Liver (tissue), 9 donors: ENCODE measurements around the gene ARID5A. TPM values are rescaled to one million over a fixed set of nuclear protein-coding genes. Genes with fewer than 3 reads are reported as not detected.

Experiments
- DNase-seq: peaks from one replicate; pipeline ENCODE4 v3.0.0-alpha.2; 2017; ENCODE audit warnings: low spot score
- H3K27ac ChIP-seq, 2 donors: one replicate each; pipeline ENCODE4 v1.7.0; 2013; ENCODE audit warnings: inconsistent platforms in 2 of 2, low read length in 2 of 2, control low read depth in 1 of 2, low read depth in 1 of 2, mild to moderate bottlenecking in 1 of 2
- H3K27me3 ChIP-seq, 4 donors: one replicate each; pipeline versions ENCODE4 v1.6.1 to v1.7.0; 2013; ENCODE audit warnings: low read length in 3 of 4, inconsistent platforms in 1 of 4, mild to moderate bottlenecking in 1 of 4, moderate library complexity in 1 of 4; ENCODE audit not compliant: control insufficient read depth in 4 of 4, insufficient read depth in 4 of 4
- H3K36me3 ChIP-seq, 4 donors: one replicate each; pipeline versions ENCODE4 v1.6.1 to v1.7.0; 2013; ENCODE audit warnings: low read length in 3 of 4, mild to moderate bottlenecking in 3 of 4, low read depth in 1 of 4, moderate library complexity in 1 of 4; ENCODE audit not compliant: control insufficient read depth in 4 of 4, insufficient read depth in 3 of 4
- H3K4me1 ChIP-seq, 4 donors: one replicate each; pipeline versions ENCODE4 v1.6.1 to v1.7.0; 2013; ENCODE audit warnings: low read length in 3 of 4, mild to moderate bottlenecking in 3 of 4, moderate library complexity in 1 of 4; ENCODE audit not compliant: control insufficient read depth in 4 of 4, insufficient read depth in 4 of 4
- H3K4me3 ChIP-seq, 3 donors: one replicate each; pipeline versions ENCODE4 v1.6.1 to v1.7.0; 2013; ENCODE audit warnings: low read length in 3 of 3, control low read depth in 1 of 3, low read depth in 1 of 3, mild to moderate bottlenecking in 1 of 3
- H3K9ac ChIP-seq, 2 donors: one replicate each; pipeline ENCODE4 v1.7.0; 2013; ENCODE audit warnings: low read length in 2 of 2, mild to moderate bottlenecking in 2 of 2, moderate library complexity in 2 of 2, control low read depth in 1 of 2, low read depth in 1 of 2
- H3K9me3 ChIP-seq, 4 donors: one replicate each; pipeline versions ENCODE4 v1.6.1 to v1.7.0; 2013; ENCODE audit warnings: low read length in 3 of 4; ENCODE audit not compliant: control insufficient read depth in 4 of 4
- CTCF ChIP-seq: fragments of 150-350 bp; IDR thresholded peaks from 2 replicates; pipeline ENCODE4 v1.5.1; 2017; ENCODE audit warnings: improper control_type of control experiment, low read depth, low read length; ENCODE audit not compliant: missing input control
- EGR1 ChIP-seq, 2 donors: IDR thresholded peaks; 2 replicates each; pipeline ENCODE4 v1.6.1; 2016 to 2018; ENCODE audit warnings: antibody characterized with exemption in 2 of 2, low read depth in 2 of 2
- GABPA ChIP-seq, 2 donors: IDR thresholded peaks in 1 of 2; conservative IDR thresholded peaks in 1 of 2; 2 replicates each; pipeline ENCODE4 v1.6.1; 2016; ENCODE audit warnings: antibody characterized with exemption in 2 of 2, mild to moderate bottlenecking in 1 of 2, moderate library complexity in 1 of 2
- NR2F2 ChIP-seq: IDR thresholded peaks from 2 replicates; pipeline ENCODE4 v1.6.1; 2016; ENCODE audit warnings: antibody characterized with exemption
- RAD21 ChIP-seq, 2 donors: IDR thresholded peaks; 2 replicates each; pipeline ENCODE4 v1.6.1; 2016; ENCODE audit warnings: antibody characterized with exemption in 2 of 2, mild to moderate bottlenecking in 2 of 2
- SP1 ChIP-seq: IDR thresholded peaks from 2 replicates; pipeline ENCODE4 v1.6.1; 2018; ENCODE audit warnings: antibody characterized with exemption, mild to moderate bottlenecking
- TAF1 ChIP-seq: conservative IDR thresholded peaks from 2 replicates; pipeline ENCODE4 v1.6.1; 2016; ENCODE audit warnings: antibody characterized with exemption, mild to moderate bottlenecking
- ZBTB33 ChIP-seq: IDR thresholded peaks from 2 replicates; pipeline ENCODE4 v1.6.1; 2016; ENCODE audit warnings: antibody characterized with exemption
- WGBS: extraction: QIAGEN DNeasy Blood & Tissue Kit; methylation state at CpG from one replicate; pipeline ENCODE4 v1.1.7; 2013; 5-methylcytosine and 5-hydroxymethylcytosine counted together
- polyA plus RNA-seq, 2 donors: library from polyadenylated mRNA; stranded (reverse) in 1 of 2; unstranded in 1 of 2; fragments of 200-250 nt in 1 of 2; fragments of >200 nt in 1 of 2; fragmentation: Nextera tagmentation in 1 of 2; extraction: Ambion mirVana in 1 of 2; gene quantifications; one replicate each; pipeline versions ENCODE4 v1.2.1 to v1.2.3, GENCODE V29; 2013 to 2015
- total RNA-seq, 2 donors: library from RNA; depleted of rRNA; stranded (reverse); fragments of >200 nt; gene quantifications; one replicate each; pipeline ENCODE4 v1.2.3, GENCODE V29; 2014
- TF ChIP-seq, protein P1 (sequence below): IDR thresholded peaks from 2 replicates; pipeline ENCODE4 v1.6.1; 2016; ENCODE audit warnings: antibody characterized with exemption
- donor health status: healthy.
- donor health status: healthy.
- donor health status: healthy.
- donor health status: healthy.
- donor health status: healthy.

ARID5A gene
- total and polyA plus RNA-seq, 4 donors = 7.4 to 17.8 (median 11.0) TPM

DNA sequence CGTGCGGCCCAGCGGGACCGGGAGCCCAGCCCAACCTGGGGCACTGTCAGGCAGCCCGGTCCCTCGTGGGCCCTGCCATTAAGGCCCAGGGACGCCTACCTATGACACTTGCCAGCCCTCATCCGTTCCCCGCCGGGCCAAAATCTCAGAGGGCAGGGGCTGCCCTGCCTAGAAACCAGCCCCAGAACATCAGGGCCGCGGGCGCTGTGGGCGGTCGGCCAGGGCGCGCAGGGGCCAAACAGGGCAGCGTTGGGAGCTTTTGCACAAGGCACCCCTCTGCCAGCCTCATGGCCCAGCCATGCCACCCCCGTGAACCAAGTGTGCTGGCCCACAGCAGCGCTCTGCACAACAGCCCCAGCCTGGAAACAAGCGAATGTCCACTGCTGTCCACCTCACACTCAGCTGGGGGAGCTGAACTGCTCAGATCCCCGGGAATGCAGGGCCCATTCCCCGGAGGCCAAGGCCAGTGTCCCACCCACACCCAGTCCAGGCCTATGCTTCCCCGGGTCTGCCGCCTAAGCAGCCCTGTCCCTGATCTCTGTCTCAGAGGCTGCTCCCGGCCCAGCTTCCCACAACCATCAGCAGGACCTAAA is 27.9 kb upstream of the ARID5A start:
- Histone ChIP-seq H3K36me3 (no peaks in the 10 kb centered on the region), H3K9ac (no peak overlapping the region), H3K27ac (no peak overlapping the region), H3K4me1 (peaks cover 1 to 40% (median 29%) of the 10 kb centered on the region in 4 donors), H3K9me3 (no peaks in the 10 kb centered on the region), H3K27me3 (no peaks in the 10 kb centered on the region), H3K4me3 (no peak overlapping the region)
- no peak for TF ChIP-seq ZBTB33
- WGBS = 71% methylated on average over 26 of the region's 26 CpGs
- DNase-seq = peak; percentile 33

- H3K27me3 ChIP-seq = no peaks in the 10 kb centered on the region
- TF ChIP-seq RAD21 (IDR thresholded peaks at IDR 0.05) (peak; percentile 98 to 100), NR2F2 (no peak), CTCF (peak; percentile 99), TAF1 (no peak)
- no peak overlapping the region for H3K4me3 ChIP-seq
- DNase-seq = peak; percentile 87
- peaks cover 1 to 40% (median 27%) of the 10 kb centered on the region in 4 donors for H3K4me1 ChIP-seq
- 26% methylated on average over 32 of the region's 32 CpGs for WGBS
- no peak overlapping the region for H3K27ac ChIP-seq
- H3K36me3 ChIP-seq = no peaks in the 10 kb centered on the region
- H3K9ac ChIP-seq = no peak overlapping the region
- no peaks in the 10 kb centered on the region for H3K9me3 ChIP-seq
These were observed 27.3 kb upstream of the ARID5A start for GRCh38 chr2:96509114-96509846.

DNA sequence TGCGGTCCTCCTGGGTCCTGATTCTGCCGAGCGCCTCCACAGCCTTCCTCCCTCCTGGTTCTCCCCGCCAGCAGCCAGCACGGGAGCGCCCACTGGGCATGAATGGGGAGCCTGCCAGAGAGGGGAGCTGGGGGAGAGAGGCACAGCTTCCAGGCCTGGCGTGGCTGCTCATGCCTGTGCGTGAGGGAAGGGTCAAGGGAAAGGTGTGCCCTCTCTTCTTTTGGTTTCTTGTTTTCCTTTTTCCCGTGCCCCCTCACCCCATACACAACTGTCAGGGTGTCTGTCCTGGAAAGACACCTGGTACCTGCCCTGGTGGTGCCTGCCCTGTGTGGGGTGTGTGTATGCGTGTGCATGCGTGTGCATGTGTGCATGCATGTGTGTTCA is 26.7 kb upstream of the ARID5A start:
- Histone ChIP-seq H3K9ac (no peak overlapping the region), H3K4me3 (no peak overlapping the region), H3K36me3 (no peaks in the 10 kb centered on the region), H3K9me3 (no peaks in the 10 kb centered on the region), H3K27ac (no peak overlapping the region), H3K27me3 (no peaks in the 10 kb centered on the region), H3K4me1 (peaks cover 1 to 38% (median 25%) of the 10 kb centered on the region in 4 donors)
- WGBS = 56% methylated on average over 11 of the region's 11 CpGs
- TF ChIP-seq SP1 = no peak
- TF ChIP-seq GABPA (IDR thresholded peaks at IDR 0.05 in 1 of 2, conservative IDR thresholded peaks at IDR 0.05 in 1 of 2) = no peak
- no peak for TF ChIP-seq EGR1 (IDR thresholded peaks at IDR 0.05; ENCODE audit: low read depth in 2 of 2)
- TF ChIP-seq, protein P1, sequence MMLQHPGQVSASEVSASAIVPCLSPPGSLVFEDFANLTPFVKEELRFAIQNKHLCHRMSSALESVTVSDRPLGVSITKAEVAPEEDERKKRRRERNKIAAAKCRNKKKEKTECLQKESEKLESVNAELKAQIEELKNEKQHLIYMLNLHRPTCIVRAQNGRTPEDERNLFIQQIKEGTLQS = no peak
- no peak for TF ChIP-seq TAF1
- DNase-seq = no peak
